Activated naive CD8-positive, alpha-beta T cell treated with anti-CD3 and anti-CD28 coated beads, Interleukin-2, amount 10 ng/mL, durations not matched to agents 7 days and 5 days (primary cell): ENCODE measurements around the gene RBM34. TPM values are rescaled to one million over a fixed set of nuclear protein-coding genes. Genes with fewer than 3 reads are reported as not detected.
A peak's percentile ranks its signal among the peaks of the same experiment; 100 is the strongest.
"Not testable (repeated sequence)": the region's sequence is repeated elsewhere in the genome, so short reads cannot be mapped to it uniquely, and the experiment has no call there.

Experiments
- ATAC-seq: fragments of 150-1000 bp; cut with Tn5 transposase; one replicate; pipeline ENCODE4 v1.10.0; 2021; ENCODE audit warnings: low read depth, moderate library complexity
- POLR2A ChIA-PET: fragments of 350-600 bp; sonication (Branson Sonifier 250); formaldehyde crosslinking; loops from one replicate; lab custom pipeline; 2021; ENCODE audit warnings: antibody characterized with exemption; lab: Charles Lee
- DNase-seq: peaks from one replicate; pipeline ENCODE4 v3.0.0; 2021
- H3K27ac Mint-ChIP-seq: one replicate; pipeline ENCODE4 v1.8.0; 2022; ENCODE audit warnings: mild to moderate bottlenecking, mixed read lengths
- H3K27me3 Mint-ChIP-seq: one replicate; pipeline ENCODE4 v1.8.0; 2022; ENCODE audit warnings: mild to moderate bottlenecking, moderate library complexity, mixed read lengths
- H3K36me3 Mint-ChIP-seq: one replicate; pipeline ENCODE4 v1.8.0; 2021; ENCODE audit warnings: mild to moderate bottlenecking, mixed read lengths
- H3K4me1 Mint-ChIP-seq: one replicate; pipeline ENCODE4 v1.8.0; 2021; ENCODE audit warnings: mixed read lengths
- H3K4me3 Mint-ChIP-seq: one replicate; pipeline ENCODE4 v1.8.0; 2022; ENCODE audit warnings: mild to moderate bottlenecking, moderate library complexity, mixed read lengths
- H3K9me3 Mint-ChIP-seq: one replicate; pipeline ENCODE4 v1.8.0; 2021; ENCODE audit warnings: mixed read lengths
- total RNA-seq, 2 experiments: library from RNA; stranded (reverse); gene quantifications; one replicate each; pipeline ENCODE4 v1.2.3, GENCODE V29; 2021

RBM34 gene
- total RNA-seq, 2 experiments from 2014 or later = 129 to 134 TPM

GRCh38 chr1:235169986-235170385 lies 8.9 kb upstream of the RBM34 start:
- Mint-ChIP-seq H3K27ac (no peak overlapping the region), H3K27me3 (no peaks in the 10 kb centered on the region), H3K4me1 (no peaks in the 10 kb centered on the region), H3K4me3 (no peak overlapping the region), H3K36me3 (peaks cover 29% of the 10 kb centered on the region), H3K9me3 (no peaks in the 10 kb centered on the region)
- POLR2A ChIA-PET = no interaction called here
- no peak for ATAC-seq
- no peak for DNase-seq

GRCh38 chr1:235168375-235168774 lies 7.3 kb upstream of the RBM34 start:
- Mint-ChIP-seq H3K4me1 (no peaks in the 10 kb centered on the region), H3K27ac (no peak overlapping the region), H3K36me3 (peaks cover 29% of the 10 kb centered on the region), H3K27me3 (no peaks in the 10 kb centered on the region), H3K9me3 (no peaks in the 10 kb centered on the region), H3K4me3 (no peak overlapping the region)
- ATAC-seq (no peak), DNase-seq (no peak)
- POLR2A ChIA-PET = no interaction called here

GRCh38 chr1:235161685-235162327 lies 756 bp upstream of the RBM34 start:
- ATAC-seq (no peak), DNase-seq (no peak)
- POLR2A ChIA-PET = interaction anchor here (0.6 to 2.2 kb wide), 18 partner anchors 12 to 342 kb away, joined by 3 to 18 read pairs (median 4); partner anchors contain the start of genes ARID4B, B3GALNT2, GGPS1 and TOMM20
- no peaks in the 10 kb centered on the region for H3K9me3 Mint-ChIP-seq
- no peaks in the 10 kb centered on the region for H3K27me3 Mint-ChIP-seq
- peak overlapping the region; percentile 98 for H3K4me3 Mint-ChIP-seq
- peak overlapping the region; percentile 97 for H3K27ac Mint-ChIP-seq
- H3K4me1 Mint-ChIP-seq = peaks cover 12% of the 10 kb centered on the region
- peaks cover 19% of the 10 kb centered on the region for H3K36me3 Mint-ChIP-seq

- no peak for DNase-seq
- Mint-ChIP-seq H3K4me3 (peak overlapping the region; percentile 98), H3K4me1 (peaks cover 14% of the 10 kb centered on the region), H3K36me3 (peaks cover 18% of the 10 kb centered on the region), H3K27ac (peak overlapping the region; percentile 97), H3K9me3 (no peaks in the 10 kb centered on the region), H3K27me3 (no peaks in the 10 kb centered on the region)
- POLR2A ChIA-PET = interaction anchor here (0.7 to 2.2 kb wide), 24 partner anchors 10 to 344 kb away, joined by 3 to 18 read pairs (median 4); partner anchors contain the start of genes ARID4B, B3GALNT2, GGPS1 and TOMM20
- ATAC-seq = peak; percentile 65
These were observed 580 bp downstream of the RBM34 start for GRCh38 chr1:235160383-235160956.

- not testable (repeated sequence) for H3K9me3 Mint-ChIP-seq, H3K27me3 Mint-ChIP-seq, ATAC-seq, DNase-seq
- Mint-ChIP-seq H3K4me1 (peaks cover 15% of the 10 kb centered on the region), H3K27ac (peak overlapping the region; percentile 82), H3K4me3 (peak overlapping the region; percentile 98), H3K36me3 (peaks cover 18% of the 10 kb centered on the region)
- POLR2A ChIA-PET = interaction anchor here (1.9 to 2.2 kb wide), 2 partner anchors 32 to 169 kb away, joined by 9 to 18 read pairs; partner anchors contain the start of genes ARID4B, GGPS1 and TOMM20
These were observed 1.1 kb downstream of the RBM34 start for GRCh38 chr1:235159930-235160329.

- H3K27ac Mint-ChIP-seq, H3K27me3 Mint-ChIP-seq, DNase-seq, H3K9me3 Mint-ChIP-seq, ATAC-seq: not testable (repeated sequence)
- Mint-ChIP-seq H3K4me3 (peak overlapping the region; percentile 98), H3K4me1 (peaks cover 18% of the 10 kb centered on the region), H3K36me3 (peaks cover 18% of the 10 kb centered on the region)
- POLR2A ChIA-PET = interaction anchor here (0.7 to 2.2 kb wide), 3 partner anchors 13 to 98 kb away, joined by 3 to 18 read pairs (median 4); partner anchors contain the start of gene TOMM20
These were observed 1.8 kb downstream of the RBM34 start for GRCh38 chr1:235159284-235159683.

- Mint-ChIP-seq H3K27ac (peak overlapping the region; percentile 32), H3K4me3 (no peak overlapping the region)
- POLR2A ChIA-PET = interaction anchor here (0.6 to 0.9 kb wide), 3 partner anchors 13 to 126 kb away, joined by 3 to 4 read pairs (median 3); no protein-coding TSS in a partner anchor
These were observed 2.4 kb downstream of the RBM34 start for GRCh38 chr1:235158680-235159079.

GRCh38 chr1:235157150-235157549 lies 3.9 kb downstream of the RBM34 start:
- H3K9me3 Mint-ChIP-seq = no peaks in the 10 kb centered on the region
- H3K4me3 Mint-ChIP-seq = no peak overlapping the region
- peaks cover 23% of the 10 kb centered on the region for H3K36me3 Mint-ChIP-seq
- no peak for ATAC-seq
- POLR2A ChIA-PET = no interaction called here
- no peaks in the 10 kb centered on the region for H3K27me3 Mint-ChIP-seq
- H3K27ac Mint-ChIP-seq = no peak overlapping the region
- no peak for DNase-seq
- H3K4me1 Mint-ChIP-seq = peaks cover 21% of the 10 kb centered on the region

More at GRCh38 chr1:235158680-235159079, 2.4 kb downstream of the RBM34 start:
- Mint-ChIP-seq H3K4me1 (peaks cover 20% of the 10 kb centered on the region), H3K27me3 (no peaks in the 10 kb centered on the region), H3K9me3 (no peaks in the 10 kb centered on the region), H3K36me3 (peaks cover 20% of the 10 kb centered on the region)
- DNase-seq (no peak), ATAC-seq (no peak)

- peaks cover 19% of the 10 kb centered on the region for H3K4me1 Mint-ChIP-seq
- H3K36me3 Mint-ChIP-seq = peaks cover 23% of the 10 kb centered on the region
- H3K4me3 Mint-ChIP-seq = no peak overlapping the region
- no peak overlapping the region for H3K27ac Mint-ChIP-seq
- no peaks in the 10 kb centered on the region for H3K27me3 Mint-ChIP-seq
- DNase-seq (no peak), ATAC-seq (no peak)
- POLR2A ChIA-PET = no interaction called here
- no peaks in the 10 kb centered on the region for H3K9me3 Mint-ChIP-seq
These were observed 4.3 kb downstream of the RBM34 start for GRCh38 chr1:235156740-235157139.

GRCh38 chr1:235156265-235156664 lies 4.8 kb downstream of the RBM34 start:
- POLR2A ChIA-PET = interaction anchor here (0.6 kb wide), 1 partner anchor 9 kb away, joined by 4 read pairs; no protein-coding TSS in a partner anchor
- Mint-ChIP-seq H3K4me3 (no peak overlapping the region), H3K36me3 (peaks cover 26% of the 10 kb centered on the region), H3K4me1 (peaks cover 21% of the 10 kb centered on the region), H3K27me3 (no peaks in the 10 kb centered on the region), H3K27ac (no peak overlapping the region), H3K9me3 (no peaks in the 10 kb centered on the region)
- no peak for DNase-seq
- no peak for ATAC-seq

- no peak for DNase-seq
- POLR2A ChIA-PET = interaction anchor here (1.4 kb wide), 1 partner anchor 14 kb away, joined by 4 read pairs; no protein-coding TSS in a partner anchor
- Mint-ChIP-seq H3K27me3 (no peaks in the 10 kb centered on the region), H3K4me3 (no peak overlapping the region), H3K27ac (no peak overlapping the region), H3K36me3 (peaks cover 32% of the 10 kb centered on the region), H3K4me1 (peaks cover 27% of the 10 kb centered on the region), H3K9me3 (no peaks in the 10 kb centered on the region)
- ATAC-seq = no peak
These were observed 8.8 kb downstream of the RBM34 start for GRCh38 chr1:235152235-235152634.

GRCh38 chr1:235151033-235151432 lies 10.0 kb downstream of the RBM34 start:
- POLR2A ChIA-PET = no interaction called here
- Mint-ChIP-seq H3K27ac (peak overlapping the region; percentile 24), H3K4me1 (peaks cover 26% of the 10 kb centered on the region), H3K36me3 (peaks cover 35% of the 10 kb centered on the region), H3K27me3 (no peaks in the 10 kb centered on the region), H3K4me3 (no peak overlapping the region), H3K9me3 (no peaks in the 10 kb centered on the region)
- no peak for ATAC-seq
- no peak for DNase-seq

- no peaks in the 10 kb centered on the region for H3K9me3 Mint-ChIP-seq
- no peak overlapping the region for H3K4me3 Mint-ChIP-seq
- H3K27ac Mint-ChIP-seq = no peak overlapping the region
- DNase-seq (no peak), ATAC-seq (no peak)
- H3K27me3 Mint-ChIP-seq = no peaks in the 10 kb centered on the region
- H3K4me1 Mint-ChIP-seq = peaks cover 24% of the 10 kb centered on the region
- peaks cover 38% of the 10 kb centered on the region for H3K36me3 Mint-ChIP-seq
- POLR2A ChIA-PET = interaction anchor here (1.3 kb wide), 1 partner anchor 11 kb away, joined by 4 read pairs; the partner anchor contains the start of gene RBM34
These were observed 11.2 kb downstream of the RBM34 start for GRCh38 chr1:235149824-235150223.
